K562 (cell line): ENCODE results near the gene VSIG4. TPM values are rescaled to one million over a fixed set of nuclear protein-coding genes. Genes with fewer than 3 reads are reported as not detected.

Source experiments
- BRD4 ChIP-seq: fragments of 200-600 bp; sonication (generic); IDR thresholded peaks from 2 replicates; pipeline ENCODE4 v1.6.1; 2017; ENCODE audit warnings: inconsistent platforms
- CCAR2 ChIP-seq: fragments of 200-400 bp; formaldehyde crosslinking; IDR thresholded peaks from 2 replicates; pipeline ENCODE4 v1.6.1; 2017; ENCODE audit warnings: mild to moderate bottlenecking, low read depth, low read length
- ETV6 ChIP-seq, 3 experiments: fragments of 150-350 bp in 1 of 3; sonication (generic) in 1 of 3; formaldehyde crosslinking in 1 of 3; IDR thresholded peaks; 2 replicates each; pipeline versions ENCODE4 v1.6.1 to v1.8.0; 2014 to 2022; ENCODE audit warnings: borderline replicate concordance in 2 of 3, low read depth in 2 of 3, antibody characterized with exemption in 1 of 3, low read length in 1 of 3, mild to moderate bottlenecking in 1 of 3, missing genetic modification reagents in 1 of 3
- GABPA ChIP-seq: fragments of 200-800 bp; sonication (Bioruptor generic); conservative IDR thresholded peaks from 2 replicates; pipeline ENCODE4 v1.6.1; 2016; ENCODE audit warnings: low read depth, missing genetic modification characterization, missing compliant biosample characterization
- GATAD2A ChIP-seq: fragments of 450-650 bp; IDR thresholded peaks from 2 replicates; pipeline ENCODE4 v1.6.1; 2017
- HCFC1 ChIP-seq: IDR thresholded peaks from 2 replicates; pipeline ENCODE4 v1.6.1; 2012; ENCODE audit warnings: low read depth, low read length, improper control_type of control experiment
- KDM5B ChIP-seq: fragments of 200-600 bp; sonication (generic); IDR thresholded peaks from 2 replicates; pipeline ENCODE4 v1.6.1; 2012; ENCODE audit warnings: low read depth, mild to moderate bottlenecking, moderate library complexity, low read length, control low read depth, inconsistent platforms; ENCODE audit not compliant: insufficient replicate concordance
- MEIS2 ChIP-seq: fragments of 450-650 bp; IDR thresholded peaks from 2 replicates; pipeline ENCODE4 v1.6.1; 2014; ENCODE audit warnings: mild to moderate bottlenecking; ENCODE audit not compliant: partially characterized antibody
- MIER1 ChIP-seq: fragments of 450-650 bp; IDR thresholded peaks from 2 replicates; pipeline ENCODE4 v1.6.1; 2016; ENCODE audit warnings: antibody characterized with exemption, mild to moderate bottlenecking, low read depth
- PKNOX1 ChIP-seq: fragments of 450-650 bp; IDR thresholded peaks from 2 replicates; pipeline ENCODE4 v1.6.1; 2016
- PML ChIP-seq: IDR thresholded peaks from 2 replicates; pipeline ENCODE4 v1.6.1; 2012; ENCODE audit warnings: low read length, inconsistent platforms
- RBM15 ChIP-seq: fragments of 200-400 bp; formaldehyde crosslinking; IDR thresholded peaks from 2 replicates; pipeline ENCODE4 v1.6.1; 2018; ENCODE audit warnings: mild to moderate bottlenecking, low read length, moderate library complexity; ENCODE audit not compliant: insufficient read depth
- SMARCA4 ChIP-seq: fragments of 450-650 bp; IDR thresholded peaks from 2 replicates; pipeline ENCODE4 v1.6.1; 2016
- STAT5B ChIP-seq: fragments of 250-450 bp; sonication (Bioruptor Pico); IDR thresholded peaks from 2 replicates; pipeline ENCODE4 v1.8.0; 2021; ENCODE audit warnings: mild to moderate bottlenecking, inconsistent platforms
- TGIF2 ChIP-seq: sonication (generic); formaldehyde crosslinking; IDR thresholded peaks from 2 replicates; pipeline ENCODE4 v1.8.1; 2022; ENCODE audit warnings: mild to moderate bottlenecking, missing genetic modification reagents, moderate library complexity
- TSHZ1 ChIP-seq: fragments of 250-450 bp; sonication (Bioruptor Pico); IDR thresholded peaks from 2 replicates; pipeline ENCODE4 v1.4.0; 2020; ENCODE audit warnings: mild to moderate bottlenecking, moderate library complexity
- ZC3H4 ChIP-seq: sonication (generic); formaldehyde crosslinking; IDR thresholded peaks from 2 replicates; pipeline ENCODE4 v1.9.0; 2021; ENCODE audit warnings: missing genetic modification reagents, borderline replicate concordance
- ZKSCAN8 ChIP-seq: fragments of 200-800 bp; sonication (Bioruptor generic); IDR thresholded peaks from 2 replicates; pipeline ENCODE4 v1.6.1; 2016; ENCODE audit warnings: missing genetic modification characterization, missing compliant biosample characterization
- ZNF561 ChIP-seq: fragments of 450-650 bp; formaldehyde crosslinking; conservative IDR thresholded peaks from 2 replicates; pipeline ENCODE4 v1.4.0; 2020; ENCODE audit warnings: mild to moderate bottlenecking, moderate library complexity
- ZNF589 ChIP-seq: fragments of 200-800 bp; sonication (Bioruptor generic); IDR thresholded peaks from 2 replicates; pipeline ENCODE4 v1.6.1; 2016; ENCODE audit warnings: low read depth, missing genetic modification characterization, missing compliant biosample characterization
- ZNF707 ChIP-seq: fragments of 250-450 bp; sonication (Bioruptor Pico); conservative IDR thresholded peaks from 2 replicates; pipeline ENCODE4 v1.8.0; 2022; ENCODE audit warnings: inconsistent platforms, mild to moderate bottlenecking, moderate library complexity
- polyA plus RNA-seq, 8 experiments: library from polyadenylated mRNA; depleted of rRNA in 4 of 8; stranded (reverse) in 5 of 8; unstranded in 3 of 8; fragments of >200 nt; fragmentation: Nextera tagmentation in 2 of 8; fragmentation: Illumina TruSeq in 1 of 8; extraction: Ambion mirVana in 2 of 8; extraction: Trizol in 1 of 8; gene quantifications; 2 replicates each; pipeline versions ENCODE4 v1.2.1 to v1.2.3, GENCODE V29; 2011 to 2014; ENCODE audit warnings: inconsistent platforms in 1 of 8, missing spikeins in 1 of 8
- total RNA-seq, 7 experiments: library from RNA; depleted of rRNA in 6 of 7; stranded (reverse); fragments of >200 nt in 6 of 7; fragmentation: Illumina TruSeq in 2 of 7; extraction: Trizol in 2 of 7; gene quantifications; 2 replicates each; pipeline versions ENCODE4 v1.2.1 to v1.2.3, GENCODE V29; 2011 to 2021; ENCODE audit warnings: low replicate concordance in 1 of 7
- TF ChIP-seq, protein P1 (sequence below): fragments of 250-450 bp; sonication (Bioruptor Pico); IDR thresholded peaks from 2 replicates; pipeline ENCODE4 v1.4.0; 2020; ENCODE audit warnings: borderline replicate concordance

Gene VSIG4
- total and polyA plus RNA-seq, 9 of the 15 experiments (the other 6 are each of a cell fraction or from before 2014, with no cell fraction given), result 0.22 to 1.6 (median 0.46) TPM; not detected in 1

DNA sequence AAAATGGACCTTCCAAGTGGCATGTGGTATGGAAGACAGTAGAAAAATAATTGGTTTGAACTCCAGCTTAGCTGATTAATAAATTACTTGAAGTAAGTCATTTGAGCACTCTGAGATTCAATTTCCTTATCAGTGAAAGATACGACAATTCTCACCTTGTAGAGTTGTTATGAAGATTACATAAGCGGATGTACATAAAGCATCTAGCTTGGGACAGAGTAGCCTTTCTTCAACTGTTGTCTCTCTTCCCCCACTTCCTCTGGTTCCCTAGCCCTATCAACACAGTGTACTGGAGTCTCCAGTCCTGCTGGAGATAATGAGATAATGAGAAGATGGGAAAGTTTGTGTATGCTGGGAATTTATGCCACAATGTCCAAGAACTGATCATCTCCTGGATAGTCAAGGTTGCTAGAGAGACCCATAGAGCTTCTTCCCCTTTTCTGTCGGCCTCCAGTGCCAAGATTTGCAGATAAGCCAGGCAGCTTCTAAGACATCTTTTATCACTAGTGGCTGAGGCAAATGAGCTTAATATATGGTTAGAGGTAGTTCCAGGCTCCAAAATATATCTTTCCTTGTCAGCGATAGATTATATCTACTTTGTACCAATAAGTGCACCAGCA lies 33.9 kb downstream of the VSIG4 start (continued):
- TF ChIP-seq TGIF2, result no peak
- no peak for TF ChIP-seq STAT5B (CRISPR knock-in tag)
- TF ChIP-seq, protein P1, sequence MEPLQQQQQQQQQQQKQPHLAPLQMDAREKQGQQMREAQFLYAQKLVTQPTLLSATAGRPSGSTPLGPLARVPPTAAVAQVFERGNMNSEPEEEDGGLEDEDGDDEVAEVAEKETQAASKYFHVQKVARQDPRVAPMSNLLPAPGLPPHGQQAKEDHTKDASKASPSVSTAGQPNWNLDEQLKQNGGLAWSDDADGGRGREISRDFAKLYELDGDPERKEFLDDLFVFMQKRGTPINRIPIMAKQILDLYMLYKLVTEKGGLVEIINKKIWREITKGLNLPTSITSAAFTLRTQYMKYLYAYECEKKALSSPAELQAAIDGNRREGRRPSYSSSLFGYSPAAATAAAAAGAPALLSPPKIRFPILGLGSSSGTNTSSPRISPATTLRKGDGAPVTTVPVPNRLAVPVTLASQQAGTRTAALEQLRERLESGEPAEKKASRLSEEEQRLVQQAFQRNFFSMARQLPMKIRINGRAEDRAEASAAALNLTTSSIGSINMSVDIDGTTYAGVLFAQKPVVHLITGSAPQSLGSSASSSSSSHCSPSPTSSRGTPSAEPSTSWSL (CRISPR knock-in tag), result no peak
- no peak for TF ChIP-seq ZC3H4 (CRISPR knock-in tag)
- 0 out of 2 replicates have a peak, but pooled peaks have one; percentile 15 for TF ChIP-seq ZNF589
- TF ChIP-seq PKNOX1, result 0 out of 2 replicates have a peak, but pooled peaks have one; percentile 26
- no peak for TF ChIP-seq MIER1
- no peak for TF ChIP-seq KDM5B
- no peak; a peak in 1 of 4 replicates for TF ChIP-seq ETV6 (IDR thresholded peaks at IDR 0.05; ENCODE audit: borderline replicate concordance in 1 of 2, low read depth in 2 of 2, low read length in 1 of 2)
- TF ChIP-seq ETV6 (CRISPR knock-in tag; IDR thresholded peaks at IDR 0.05; ENCODE audit: borderline replicate concordance), result no peak
- no peak; the same call in 1 of the 2 replicates for TF ChIP-seq PML
- peak; percentile 36; the same call in 1 of the 2 replicates for TF ChIP-seq GATAD2A
- TF ChIP-seq ZNF561 (CRISPR knock-in tag), result no peak
- no peak for TF ChIP-seq ZKSCAN8
- TF ChIP-seq BRD4, result 0 out of 2 replicates have a peak, but pooled peaks have one; percentile 62
- 0 out of 2 replicates have a peak, but pooled peaks have one; percentile 31 for TF ChIP-seq TSHZ1 (CRISPR knock-in tag)
- TF ChIP-seq ZNF707 (CRISPR knock-in tag), result no peak
- peak; percentile 74 for TF ChIP-seq MEIS2
- no peak for TF ChIP-seq HCFC1
- no peak for TF ChIP-seq RBM15
- TF ChIP-seq GABPA (tag), result peak; percentile 49
- TF ChIP-seq SMARCA4, result peak; percentile 50; the same call in 1 of the 2 replicates
- no peak for TF ChIP-seq CCAR2
